ENCODE measurements around the gene DCTN1. TPM values are rescaled to one million over a fixed set of nuclear protein-coding genes. Genes with fewer than 3 reads are reported as not detected.

Gene DCTN1
- total RNA-seq, 1 donor from 2014 or later, result 165 TPM

DNA sequence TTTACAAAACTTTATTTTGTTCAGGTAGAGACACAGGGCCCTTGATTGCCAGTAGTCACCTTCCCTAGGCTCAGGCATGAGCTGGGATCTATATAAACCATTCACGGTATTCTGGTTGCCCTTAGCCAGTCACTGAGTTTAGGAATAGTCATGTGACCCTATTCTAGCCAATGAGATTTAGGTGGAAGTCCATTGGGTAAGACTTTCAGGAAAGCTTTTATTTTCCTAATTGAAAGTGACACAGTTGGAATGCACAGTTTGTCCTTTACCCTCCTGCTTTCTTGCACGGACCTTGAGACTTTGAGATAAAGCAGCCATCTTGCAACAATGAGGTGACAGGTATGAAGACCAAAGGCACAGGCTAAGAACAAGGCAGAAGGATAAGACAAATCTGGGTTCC, 58.4 kb downstream of the DCTN1 start:
- no peaks in the 10 kb centered on the region for H3K9me3 Mint-ChIP-seq

DNA sequence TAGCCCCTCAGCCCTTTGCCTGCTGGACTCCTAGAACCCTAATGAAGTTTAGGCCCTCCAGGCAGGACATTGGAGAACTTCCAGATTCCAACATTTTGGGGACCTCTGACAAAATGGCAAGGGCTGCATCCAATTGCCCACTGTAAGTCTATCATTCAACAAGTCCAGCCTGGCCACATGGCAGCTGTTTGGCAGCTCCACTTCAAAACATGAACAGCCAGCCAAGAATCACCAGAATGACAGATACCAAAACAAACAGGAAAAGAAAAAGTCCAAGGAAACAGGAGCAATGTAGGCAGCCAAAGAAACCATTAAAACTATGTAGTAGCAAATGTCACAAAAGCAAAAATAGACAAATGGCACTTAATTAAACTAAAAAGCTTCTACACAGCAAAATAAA, 62.4 kb downstream of the DCTN1 start:
- H3K27ac Mint-ChIP-seq, result no peak overlapping the region
- TF ChIP-seq, protein P1, sequence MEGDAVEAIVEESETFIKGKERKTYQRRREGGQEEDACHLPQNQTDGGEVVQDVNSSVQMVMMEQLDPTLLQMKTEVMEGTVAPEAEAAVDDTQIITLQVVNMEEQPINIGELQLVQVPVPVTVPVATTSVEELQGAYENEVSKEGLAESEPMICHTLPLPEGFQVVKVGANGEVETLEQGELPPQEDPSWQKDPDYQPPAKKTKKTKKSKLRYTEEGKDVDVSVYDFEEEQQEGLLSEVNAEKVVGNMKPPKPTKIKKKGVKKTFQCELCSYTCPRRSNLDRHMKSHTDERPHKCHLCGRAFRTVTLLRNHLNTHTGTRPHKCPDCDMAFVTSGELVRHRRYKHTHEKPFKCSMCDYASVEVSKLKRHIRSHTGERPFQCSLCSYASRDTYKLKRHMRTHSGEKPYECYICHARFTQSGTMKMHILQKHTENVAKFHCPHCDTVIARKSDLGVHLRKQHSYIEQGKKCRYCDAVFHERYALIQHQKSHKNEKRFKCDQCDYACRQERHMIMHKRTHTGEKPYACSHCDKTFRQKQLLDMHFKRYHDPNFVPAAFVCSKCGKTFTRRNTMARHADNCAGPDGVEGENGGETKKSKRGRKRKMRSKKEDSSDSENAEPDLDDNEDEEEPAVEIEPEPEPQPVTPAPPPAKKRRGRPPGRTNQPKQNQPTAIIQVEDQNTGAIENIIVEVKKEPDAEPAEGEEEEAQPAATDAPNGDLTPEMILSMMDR (conservative IDR thresholded peaks at IDR 0.05), result no peak
- no peaks in the 10 kb centered on the region for H3K9me3 Mint-ChIP-seq
- DNase-seq (ENCODE audit: extremely low spot score, unreplicated experiment), result no peak
- H3K4me3 Mint-ChIP-seq, result no peak overlapping the region
- H3K36me3 Mint-ChIP-seq, result no peaks in the 10 kb centered on the region
- peaks cover 5% of the 10 kb centered on the region for H3K4me1 Mint-ChIP-seq (ENCODE audit: unreplicated experiment)
- H3K27me3 Mint-ChIP-seq, result no peaks in the 10 kb centered on the region

More for the DNA sequence above, 58.4 kb downstream of the DCTN1 start:
- DNase-seq (ENCODE audit: extremely low spot score, unreplicated experiment), result no peak
- H3K27me3 Mint-ChIP-seq, result no peaks in the 10 kb centered on the region
- no peak overlapping the region for H3K27ac Mint-ChIP-seq
- TF ChIP-seq, protein P1 (conservative IDR thresholded peaks at IDR 0.05), result no peak
- no peaks in the 10 kb centered on the region for H3K36me3 Mint-ChIP-seq
- H3K4me3 Mint-ChIP-seq, result no peak overlapping the region
- H3K4me1 Mint-ChIP-seq (ENCODE audit: unreplicated experiment), result peaks cover 4% of the 10 kb centered on the region

DNA sequence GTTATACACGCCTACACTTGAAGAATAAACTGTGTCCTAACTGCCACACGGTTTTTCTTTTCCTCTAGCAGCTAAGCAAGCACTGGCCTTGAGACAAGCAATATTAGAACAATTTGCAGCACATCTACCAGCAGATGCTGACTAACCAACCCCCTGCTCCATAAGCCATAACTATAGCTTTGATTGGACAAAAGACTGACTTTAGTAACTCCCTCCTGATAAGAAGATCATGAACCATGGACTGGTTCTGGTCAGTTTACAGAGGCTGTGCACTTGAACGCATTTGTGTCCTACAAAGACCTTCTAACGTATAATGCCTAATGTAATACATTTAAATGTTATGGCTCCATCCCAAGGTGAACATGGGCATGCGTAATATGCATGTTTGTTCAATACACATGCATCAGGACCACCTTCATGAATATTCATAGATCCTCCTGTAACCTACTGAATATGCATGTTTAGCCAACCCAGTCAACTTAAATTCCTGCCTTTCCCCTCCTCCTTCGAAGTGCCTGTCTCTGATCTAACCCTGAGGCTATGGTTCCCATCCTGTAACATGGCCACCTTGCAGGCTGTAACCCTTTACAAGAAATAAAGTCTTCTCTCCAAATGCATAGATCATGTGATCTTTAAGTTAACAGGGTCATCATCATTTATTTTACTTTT, 63.4 kb downstream of the DCTN1 start:
- Mint-ChIP-seq H3K4me3 (no peak overlapping the region), H3K36me3 (no peaks in the 10 kb centered on the region), H3K4me1 (ENCODE audit: unreplicated experiment) (peaks cover 5% of the 10 kb centered on the region), H3K27ac (no peak overlapping the region), H3K9me3 (no peaks in the 10 kb centered on the region), H3K27me3 (no peaks in the 10 kb centered on the region)
- TF ChIP-seq, protein P1 (conservative IDR thresholded peaks at IDR 0.05), result no peak
- DNase-seq (ENCODE audit: extremely low spot score, unreplicated experiment), result no peak

DNA sequence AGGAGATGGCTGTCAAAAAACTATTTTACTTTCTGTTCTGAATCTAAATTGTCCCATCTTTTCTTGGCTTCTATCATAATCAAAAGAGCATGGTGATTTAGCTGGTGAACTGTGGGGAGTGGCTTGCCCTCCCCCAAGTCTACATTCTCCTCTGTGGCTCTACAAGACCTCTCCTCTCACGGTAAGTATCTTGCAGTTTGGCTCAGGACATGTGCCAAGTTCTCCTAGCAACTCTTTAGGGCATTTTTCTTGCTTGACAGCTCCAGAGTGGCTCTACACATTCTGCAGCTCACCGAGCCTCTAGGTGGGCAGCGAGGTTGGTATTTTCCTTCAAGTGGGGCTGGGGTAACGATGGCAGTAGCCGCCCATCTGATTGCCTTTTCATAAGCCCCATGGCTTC, 66.0 kb downstream of the DCTN1 start:
- DNase-seq (ENCODE audit: extremely low spot score, unreplicated experiment), result no peak
- TF ChIP-seq, protein P1 (conservative IDR thresholded peaks at IDR 0.05), result no peak
- H3K4me1 Mint-ChIP-seq (ENCODE audit: unreplicated experiment), result peaks cover 5% of the 10 kb centered on the region
- no peak overlapping the region for H3K4me3 Mint-ChIP-seq
- no peaks in the 10 kb centered on the region for H3K36me3 Mint-ChIP-seq
- H3K27me3 Mint-ChIP-seq, result no peaks in the 10 kb centered on the region
- no peaks in the 10 kb centered on the region for H3K9me3 Mint-ChIP-seq
- H3K27ac Mint-ChIP-seq, result no peak overlapping the region

DNA sequence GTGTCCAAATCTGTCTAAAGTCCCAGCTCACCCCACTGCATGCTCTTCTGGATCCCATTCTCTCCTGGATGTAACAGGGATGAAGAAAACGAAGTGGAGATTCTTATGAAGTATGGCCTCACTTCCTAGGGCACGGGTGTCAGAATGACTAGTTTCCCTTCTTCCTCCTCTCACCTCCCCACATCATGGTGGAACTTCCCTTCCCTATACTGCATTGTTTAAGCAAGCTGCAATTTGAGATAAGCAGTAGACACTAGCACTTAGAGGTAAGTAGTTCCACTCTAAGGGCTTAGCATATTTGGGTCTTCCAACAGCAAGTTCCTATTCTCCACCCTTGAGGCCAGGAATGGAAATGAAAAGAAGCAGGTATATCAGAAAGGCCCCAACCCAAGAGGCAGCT, 66.6 kb downstream of the DCTN1 start:
- peaks cover 5% of the 10 kb centered on the region for H3K4me1 Mint-ChIP-seq (ENCODE audit: unreplicated experiment)
- no peaks in the 10 kb centered on the region for H3K9me3 Mint-ChIP-seq
- no peaks in the 10 kb centered on the region for H3K36me3 Mint-ChIP-seq
- no peak overlapping the region for H3K4me3 Mint-ChIP-seq
- no peaks in the 10 kb centered on the region for H3K27me3 Mint-ChIP-seq
- H3K27ac Mint-ChIP-seq, result no peak overlapping the region
- TF ChIP-seq, protein P1 (conservative IDR thresholded peaks at IDR 0.05), result no peak
- DNase-seq (ENCODE audit: extremely low spot score, unreplicated experiment), result no peak
